NCI-H2081 (cell line): ENCODE measurements around the gene CDH11.

Experiments used
- DNase-seq, 2 experiments: peaks; one replicate each; lab custom pipeline; 2025; lab: John Stamatoyannopoulos, UW

The CDH11 gene

DNA sequence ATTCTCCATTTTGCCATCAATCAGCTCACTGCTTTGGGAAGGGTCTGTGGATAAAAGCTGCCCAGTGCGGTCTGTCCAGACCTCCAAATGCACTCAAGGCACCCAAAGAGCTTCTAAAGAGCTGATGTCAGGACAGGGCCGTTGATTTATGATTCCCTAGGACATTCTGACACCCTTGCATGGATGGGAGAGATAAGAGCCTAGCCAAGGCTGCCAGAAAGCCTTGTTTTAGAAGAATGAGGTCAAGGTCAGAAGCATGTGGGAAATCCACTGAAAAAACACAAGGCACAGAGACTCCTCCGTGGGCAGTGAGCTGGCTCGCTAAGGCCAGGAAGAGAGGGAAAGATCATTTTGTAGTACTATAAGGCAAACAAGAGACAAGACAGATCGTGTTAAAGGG, 214.0 kb downstream of the CDH11 start:
- no peak for DNase-seq

DNA sequence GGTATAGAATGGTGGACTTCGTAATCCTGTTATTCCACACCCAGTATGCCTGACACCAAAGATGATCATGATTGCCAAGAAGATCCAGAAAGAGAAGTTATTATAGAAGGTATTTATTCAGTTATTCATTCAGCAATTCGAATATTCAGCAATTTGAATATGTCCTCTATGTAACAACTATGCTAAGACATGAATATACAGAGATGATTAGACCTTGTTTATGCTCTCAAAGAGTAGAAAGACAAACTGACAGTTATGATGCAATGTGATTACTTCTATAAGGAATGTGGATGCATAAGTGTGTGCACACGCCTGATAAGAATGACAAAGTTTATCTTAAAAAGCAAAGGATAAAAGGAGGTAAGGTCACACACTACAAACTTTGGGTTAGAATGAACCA, 218.1 kb downstream of the CDH11 start:
- no peak for DNase-seq

DNA sequence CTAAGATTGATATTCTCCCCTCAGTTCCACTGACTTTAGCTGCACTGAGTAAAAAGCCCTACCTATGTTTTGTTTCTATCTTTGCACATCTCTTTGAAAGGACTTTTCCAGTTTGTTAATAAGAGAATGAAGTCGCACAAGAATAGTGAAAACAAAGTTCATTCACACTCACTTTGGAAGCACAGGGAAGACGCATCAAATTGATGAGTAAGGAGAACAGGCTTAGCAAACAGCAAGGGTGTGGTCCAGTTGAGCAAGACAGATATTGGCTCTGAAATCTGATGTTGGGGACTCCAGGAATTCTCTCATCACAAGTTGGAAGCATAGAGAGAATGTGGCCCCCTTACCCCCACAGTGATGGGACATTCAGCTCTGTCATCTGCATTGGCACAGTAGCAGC, 221.3 kb downstream of the CDH11 start:
- DNase-seq, result no peak

DNA sequence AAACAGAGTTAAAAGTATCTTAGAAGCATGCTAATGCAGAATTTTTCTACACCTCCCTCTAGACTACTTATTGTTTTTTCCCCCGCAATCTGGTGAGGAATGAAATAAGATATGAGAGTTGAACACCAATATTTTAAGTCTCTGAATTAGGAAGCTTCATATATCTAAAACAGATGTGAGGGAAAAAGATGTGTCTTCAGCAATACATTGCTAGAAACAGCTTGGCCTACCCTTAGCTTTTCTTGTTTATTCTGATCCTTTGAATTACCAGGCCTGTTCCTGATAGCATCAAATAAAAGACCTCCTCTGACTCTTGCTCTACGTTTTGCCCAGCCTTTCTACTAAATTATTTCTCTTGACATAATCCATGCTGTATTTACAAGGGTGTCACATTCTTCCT, 221.8 kb downstream of the CDH11 start:
- DNase-seq, result no peak

DNA sequence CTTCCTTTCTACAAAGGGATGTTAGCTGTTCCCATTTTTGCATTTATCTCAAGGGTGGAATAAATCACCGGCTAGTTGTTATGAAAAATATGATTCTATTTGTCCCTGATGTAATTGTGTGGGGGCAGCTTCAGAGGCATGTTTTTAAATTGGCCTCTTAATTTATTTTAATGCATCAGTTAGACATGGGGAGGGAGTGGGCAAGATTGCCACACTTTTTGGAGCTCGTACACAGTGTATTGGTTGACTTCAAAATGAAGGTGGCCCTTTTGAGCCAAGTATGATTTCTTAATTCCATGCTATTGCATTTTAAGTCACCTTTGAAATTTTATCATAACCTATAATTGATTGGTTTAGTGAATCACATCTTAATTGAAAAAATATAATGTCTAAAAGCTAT, 223.7 kb downstream of the CDH11 start:
- no peak for DNase-seq
